ENCODE measurements around the gene ARHGEF28. TPM values are rescaled to one million over a fixed set of nuclear protein-coding genes. Genes with fewer than 3 reads are reported as not detected.

The ARHGEF28 gene
- total RNA-seq, 1 donor from 2014 or later, result 0.11 TPM

DNA sequence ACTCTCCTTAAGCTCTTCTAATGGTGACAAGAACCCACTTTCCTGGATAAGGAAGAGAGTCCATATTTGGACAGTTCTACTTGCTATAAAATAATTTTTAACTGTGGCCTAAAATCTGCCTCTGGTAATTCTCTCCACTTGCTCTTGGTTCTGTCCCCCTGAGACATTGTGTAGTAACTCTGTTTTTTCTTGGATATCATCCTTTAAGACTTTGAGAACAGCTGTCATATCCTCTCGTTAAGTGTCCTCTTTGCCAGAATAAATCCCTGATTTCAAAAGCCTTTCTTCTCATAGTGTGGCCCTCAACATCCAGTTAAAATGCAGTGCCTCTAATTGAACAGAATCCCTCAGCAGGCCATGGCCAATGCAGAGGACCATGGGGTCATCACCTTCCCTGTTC lies 101.5 kb downstream of the ARHGEF28 start:
- no peak overlapping the region for H3K27ac Mint-ChIP-seq
- no peaks in the 10 kb centered on the region for H3K4me1 ChIP-seq
- H4K20me1 ChIP-seq (ENCODE audit: low read depth), result no peaks in the 10 kb centered on the region
- no peaks in the 10 kb centered on the region for H3K9me3 ChIP-seq (ENCODE audit: low read depth)
- H3K4me2 ChIP-seq, result no peak overlapping the region
- H3K27me3 ChIP-seq, result no peaks in the 10 kb centered on the region
- H3K9me3 Mint-ChIP-seq, result no peaks in the 10 kb centered on the region
- no peak for TF ChIP-seq EZH2 (IDR thresholded peaks at IDR 0.05)
- no peaks in the 10 kb centered on the region for H3F3A ChIP-seq (ENCODE audit: low read depth)
- no peaks in the 10 kb centered on the region for H3K36me3 ChIP-seq
- no peak for DNase-seq (ENCODE audit: low spot score)
- no peak overlapping the region for H2AFZ ChIP-seq (replicated peaks)
- H3K9ac ChIP-seq, result no peak overlapping the region
- H3K27ac ChIP-seq, result no peak overlapping the region
- H3K4me1 Mint-ChIP-seq, result no peaks in the 10 kb centered on the region
- no peaks in the 10 kb centered on the region for H3K36me3 Mint-ChIP-seq
- no peak overlapping the region for H3K4me3 Mint-ChIP-seq
- no peak overlapping the region for H3K4me3 ChIP-seq
- no peaks in the 10 kb centered on the region for H3K79me2 ChIP-seq (ENCODE audit: low read depth)
- H3K27me3 Mint-ChIP-seq (ENCODE audit: insufficient read depth, low read depth), result peaks cover 2% of the 10 kb centered on the region

DNA sequence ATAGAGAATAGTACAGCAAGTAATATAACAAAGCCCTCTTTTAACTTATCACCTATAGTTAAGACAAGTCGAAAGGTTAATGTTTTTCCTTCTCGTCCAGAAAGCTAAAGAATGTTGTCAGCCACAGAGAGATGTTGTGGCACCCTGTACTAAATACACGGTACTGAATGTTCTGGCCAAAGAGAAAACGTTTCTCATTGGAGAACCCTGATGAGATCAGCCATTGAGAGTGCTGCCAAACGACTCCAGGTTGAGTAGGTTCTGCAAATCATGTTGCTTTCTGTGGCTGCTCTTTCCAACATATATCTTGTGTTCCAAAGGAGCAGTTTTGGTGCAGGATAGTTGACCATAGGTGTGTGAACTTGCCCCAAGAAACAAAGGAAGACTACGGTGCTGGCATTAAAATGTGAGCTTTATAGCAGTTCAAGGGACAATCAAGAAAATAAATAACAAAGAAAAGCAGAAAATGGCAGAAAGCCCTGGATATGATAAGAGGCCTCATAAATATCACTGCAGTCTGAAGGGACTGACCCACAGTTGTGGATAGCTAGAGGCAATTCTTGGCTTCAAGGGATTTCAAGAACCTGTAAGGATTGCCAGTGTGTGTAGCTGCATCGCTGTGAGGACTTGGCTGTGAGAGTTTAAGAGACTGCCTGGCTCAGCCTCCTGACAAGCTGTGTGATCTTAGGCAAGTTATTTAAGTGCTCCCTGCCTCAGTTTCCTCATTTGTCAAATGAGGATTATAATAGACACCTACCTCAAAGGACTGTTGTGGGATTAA lies 102.7 kb downstream of the ARHGEF28 start:
- Mint-ChIP-seq H3K27me3 (ENCODE audit: insufficient read depth, low read depth) (peaks cover 2% of the 10 kb centered on the region), H3K9me3 (no peaks in the 10 kb centered on the region), H3K4me3 (no peak overlapping the region), H3K27ac (no peak overlapping the region), H3K4me1 (no peaks in the 10 kb centered on the region), H3K36me3 (no peaks in the 10 kb centered on the region)
- H3K9ac ChIP-seq, result no peak overlapping the region
- no peak overlapping the region for H3K4me2 ChIP-seq
- TF ChIP-seq, protein P1, sequence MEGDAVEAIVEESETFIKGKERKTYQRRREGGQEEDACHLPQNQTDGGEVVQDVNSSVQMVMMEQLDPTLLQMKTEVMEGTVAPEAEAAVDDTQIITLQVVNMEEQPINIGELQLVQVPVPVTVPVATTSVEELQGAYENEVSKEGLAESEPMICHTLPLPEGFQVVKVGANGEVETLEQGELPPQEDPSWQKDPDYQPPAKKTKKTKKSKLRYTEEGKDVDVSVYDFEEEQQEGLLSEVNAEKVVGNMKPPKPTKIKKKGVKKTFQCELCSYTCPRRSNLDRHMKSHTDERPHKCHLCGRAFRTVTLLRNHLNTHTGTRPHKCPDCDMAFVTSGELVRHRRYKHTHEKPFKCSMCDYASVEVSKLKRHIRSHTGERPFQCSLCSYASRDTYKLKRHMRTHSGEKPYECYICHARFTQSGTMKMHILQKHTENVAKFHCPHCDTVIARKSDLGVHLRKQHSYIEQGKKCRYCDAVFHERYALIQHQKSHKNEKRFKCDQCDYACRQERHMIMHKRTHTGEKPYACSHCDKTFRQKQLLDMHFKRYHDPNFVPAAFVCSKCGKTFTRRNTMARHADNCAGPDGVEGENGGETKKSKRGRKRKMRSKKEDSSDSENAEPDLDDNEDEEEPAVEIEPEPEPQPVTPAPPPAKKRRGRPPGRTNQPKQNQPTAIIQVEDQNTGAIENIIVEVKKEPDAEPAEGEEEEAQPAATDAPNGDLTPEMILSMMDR (IDR thresholded peaks at IDR 0.05), result no peak
- TF ChIP-seq EZH2 (IDR thresholded peaks at IDR 0.05) (no peak), EZH2phosphoT487 (IDR thresholded peaks at IDR 0.05) (no peak)
- no peak for DNase-seq (ENCODE audit: low spot score)
- no peaks in the 10 kb centered on the region for H3K9me3 ChIP-seq (ENCODE audit: low read depth)
- H2AFZ ChIP-seq (replicated peaks), result peak overlapping the region; percentile 22
- no peaks in the 10 kb centered on the region for H3K79me2 ChIP-seq (ENCODE audit: low read depth)
- no peak overlapping the region for H3K4me3 ChIP-seq
- no peaks in the 10 kb centered on the region for H3K36me3 ChIP-seq
- no peaks in the 10 kb centered on the region for H4K20me1 ChIP-seq (ENCODE audit: low read depth)
- no peak overlapping the region for H3K27ac ChIP-seq
- H3K4me1 ChIP-seq, result no peaks in the 10 kb centered on the region
- no peaks in the 10 kb centered on the region for H3K27me3 ChIP-seq
- no peaks in the 10 kb centered on the region for H3F3A ChIP-seq (ENCODE audit: low read depth)

DNA sequence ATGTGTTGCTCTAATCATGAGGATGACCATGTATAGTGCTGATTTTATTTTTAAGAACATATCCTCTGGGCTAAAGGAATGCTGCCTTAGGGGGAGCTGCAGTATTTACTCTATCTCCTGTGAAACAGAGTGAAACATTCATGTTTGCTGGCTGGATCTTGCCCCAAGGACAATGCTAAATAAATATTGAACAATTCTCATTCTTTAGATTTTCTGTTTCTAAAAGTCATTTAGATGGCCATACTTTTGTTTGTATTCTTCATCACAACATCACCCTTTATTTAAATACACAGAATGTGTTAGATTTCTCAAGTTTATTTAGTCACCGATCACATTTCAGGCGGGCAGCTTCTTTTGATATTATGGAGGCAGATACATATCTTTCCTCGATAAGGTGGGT lies 103.3 kb downstream of the ARHGEF28 start:
- no peaks in the 10 kb centered on the region for H3K4me1 Mint-ChIP-seq

More for the DNA sequence above, 103.3 kb downstream of the ARHGEF28 start:
- Histone ChIP-seq H3K4me3 (no peak overlapping the region), H3K27ac (no peak overlapping the region), H2AFZ (replicated peaks) (no peak overlapping the region), H3K9ac (no peak overlapping the region), H3F3A (ENCODE audit: low read depth) (no peaks in the 10 kb centered on the region), H3K79me2 (ENCODE audit: low read depth) (no peaks in the 10 kb centered on the region), H4K20me1 (ENCODE audit: low read depth) (no peaks in the 10 kb centered on the region), H3K4me1 (no peaks in the 10 kb centered on the region), H3K27me3 (no peaks in the 10 kb centered on the region), H3K36me3 (no peaks in the 10 kb centered on the region), H3K9me3 (ENCODE audit: low read depth) (no peaks in the 10 kb centered on the region), H3K4me2 (no peak overlapping the region)
- Mint-ChIP-seq H3K27me3 (ENCODE audit: insufficient read depth, low read depth) (peaks cover 2% of the 10 kb centered on the region), H3K36me3 (no peaks in the 10 kb centered on the region), H3K4me3 (no peak overlapping the region), H3K9me3 (no peaks in the 10 kb centered on the region), H3K27ac (no peak overlapping the region)
- DNase-seq (ENCODE audit: low spot score), result no peak
- TF ChIP-seq EZH2 (IDR thresholded peaks at IDR 0.05) (no peak), EZH2phosphoT487 (IDR thresholded peaks at IDR 0.05) (no peak)
- TF ChIP-seq, protein P1 (IDR thresholded peaks at IDR 0.05), result no peak
